Cardiac muscle cell (in vitro differentiated cells and primary cell): Measurements from ENCODE around the gene STPG4. TPM values are rescaled to one million over a fixed set of nuclear protein-coding genes. Genes with fewer than 3 reads are reported as not detected.
A peak's percentile ranks its signal among the peaks of the same experiment; 100 is the strongest.
"Not testable (repeated sequence)": the region's sequence is repeated elsewhere in the genome, so short reads cannot be mapped to it uniquely, and the experiment has no call there.

Source experiments
- DNase-seq, 2 donors: peaks; one replicate each; pipeline versions ENCODE4 v3.0.0 to v3.0.0-alpha.2; 2010 to 2017; ENCODE audit warnings: low read depth in 1 of 2, low spot score in 1 of 2
- H3K27ac ChIP-seq: fragments of 200-600 bp; sonication (generic); 2 replicates; pipeline ENCODE4 v1.5.1; 2016
- H3K27me3 ChIP-seq: fragments of 200-600 bp; sonication (generic); 2 replicates; pipeline ENCODE4 v1.6.0; 2016; ENCODE audit warnings: control low read depth
- H3K36me3 ChIP-seq: fragments of 200-600 bp; sonication (generic); 2 replicates; pipeline ENCODE4 v1.5.1; 2016; ENCODE audit warnings: control low read depth
- H3K4me1 ChIP-seq: fragments of 200-600 bp; sonication (generic); 2 replicates; pipeline ENCODE4 v1.8.1; 2017; ENCODE audit warnings: low read depth, mild to moderate bottlenecking, mixed run types
- H3K4me3 ChIP-seq: fragments of 200-600 bp; sonication (generic); 2 replicates; pipeline ENCODE4 v1.5.1; 2016; ENCODE audit warnings: mild to moderate bottlenecking
- H3K9me3 ChIP-seq: fragments of 200-600 bp; sonication (generic); 2 replicates; pipeline ENCODE4 v1.5.1; 2017; ENCODE audit warnings: low read depth, mild to moderate bottlenecking, control low read depth
- polyA plus RNA-seq: library from polyadenylated mRNA; unstranded; fragments of >200 nt; fragmentation: Nextera tagmentation; extraction: Ambion mirVana; gene quantifications from 2 replicates; pipeline ENCODE4 v1.2.1, GENCODE V29; 2016
- total RNA-seq: library from RNA; depleted of rRNA; stranded (reverse); fragments of >200 nt; gene quantifications from 2 replicates; pipeline ENCODE4 v1.2.3, GENCODE V29; 2016
- TF ChIP-seq, protein P1 (sequence below): IDR thresholded peaks from 2 replicates; pipeline ENCODE4 v1.5.1; 2012; ENCODE audit warnings: low read depth, mild to moderate bottlenecking, low read length

STPG4 gene
- total and polyA plus RNA-seq, 2 experiments from 2014 or later, result not detected

DNA sequence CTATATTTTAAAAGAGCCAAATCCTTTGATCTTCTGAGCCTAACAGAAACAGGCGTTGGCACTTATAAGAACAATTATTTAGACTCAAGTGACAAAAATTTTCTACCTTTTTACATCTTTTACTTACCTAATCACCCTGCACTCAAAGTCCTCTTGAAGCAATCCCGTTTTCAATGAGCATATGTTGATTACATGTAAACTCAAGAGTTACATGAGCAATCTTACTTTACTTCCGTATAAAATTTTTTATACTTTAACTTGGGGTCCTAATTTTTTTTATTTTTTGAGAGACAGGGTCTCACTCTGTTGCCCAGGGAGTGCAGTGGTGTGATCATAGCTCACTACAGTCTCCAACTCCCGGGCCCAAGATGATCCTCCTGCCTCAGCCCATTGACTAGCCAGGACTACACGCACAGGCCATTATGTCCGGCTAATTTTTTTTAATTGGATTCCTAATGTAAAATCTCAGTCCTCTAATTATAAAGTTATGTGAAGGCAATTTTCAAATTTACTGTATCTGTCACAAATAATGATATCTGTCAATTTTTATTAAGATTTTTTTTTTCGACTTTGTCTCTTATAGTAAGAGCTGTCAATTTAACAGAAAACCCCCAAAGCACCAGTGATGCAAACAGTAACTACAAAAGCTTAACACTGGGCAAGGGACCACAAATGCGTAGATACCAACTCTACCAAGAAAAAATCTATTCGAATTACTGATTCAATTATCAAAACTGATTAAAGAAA lies 19.1 kb upstream of the STPG4 start:
- Histone ChIP-seq H3K27ac (no peak overlapping the region), H3K4me3 (peak overlapping the region; percentile 95), H3K36me3 (peaks cover 12% of the 10 kb centered on the region), H3K9me3 (no peaks in the 10 kb centered on the region), H3K4me1 (peaks cover 55% of the 10 kb centered on the region), H3K27me3 (no peaks in the 10 kb centered on the region)
- DNase-seq, result no peak
- TF ChIP-seq, protein P1, sequence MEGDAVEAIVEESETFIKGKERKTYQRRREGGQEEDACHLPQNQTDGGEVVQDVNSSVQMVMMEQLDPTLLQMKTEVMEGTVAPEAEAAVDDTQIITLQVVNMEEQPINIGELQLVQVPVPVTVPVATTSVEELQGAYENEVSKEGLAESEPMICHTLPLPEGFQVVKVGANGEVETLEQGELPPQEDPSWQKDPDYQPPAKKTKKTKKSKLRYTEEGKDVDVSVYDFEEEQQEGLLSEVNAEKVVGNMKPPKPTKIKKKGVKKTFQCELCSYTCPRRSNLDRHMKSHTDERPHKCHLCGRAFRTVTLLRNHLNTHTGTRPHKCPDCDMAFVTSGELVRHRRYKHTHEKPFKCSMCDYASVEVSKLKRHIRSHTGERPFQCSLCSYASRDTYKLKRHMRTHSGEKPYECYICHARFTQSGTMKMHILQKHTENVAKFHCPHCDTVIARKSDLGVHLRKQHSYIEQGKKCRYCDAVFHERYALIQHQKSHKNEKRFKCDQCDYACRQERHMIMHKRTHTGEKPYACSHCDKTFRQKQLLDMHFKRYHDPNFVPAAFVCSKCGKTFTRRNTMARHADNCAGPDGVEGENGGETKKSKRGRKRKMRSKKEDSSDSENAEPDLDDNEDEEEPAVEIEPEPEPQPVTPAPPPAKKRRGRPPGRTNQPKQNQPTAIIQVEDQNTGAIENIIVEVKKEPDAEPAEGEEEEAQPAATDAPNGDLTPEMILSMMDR, result no peak

DNA sequence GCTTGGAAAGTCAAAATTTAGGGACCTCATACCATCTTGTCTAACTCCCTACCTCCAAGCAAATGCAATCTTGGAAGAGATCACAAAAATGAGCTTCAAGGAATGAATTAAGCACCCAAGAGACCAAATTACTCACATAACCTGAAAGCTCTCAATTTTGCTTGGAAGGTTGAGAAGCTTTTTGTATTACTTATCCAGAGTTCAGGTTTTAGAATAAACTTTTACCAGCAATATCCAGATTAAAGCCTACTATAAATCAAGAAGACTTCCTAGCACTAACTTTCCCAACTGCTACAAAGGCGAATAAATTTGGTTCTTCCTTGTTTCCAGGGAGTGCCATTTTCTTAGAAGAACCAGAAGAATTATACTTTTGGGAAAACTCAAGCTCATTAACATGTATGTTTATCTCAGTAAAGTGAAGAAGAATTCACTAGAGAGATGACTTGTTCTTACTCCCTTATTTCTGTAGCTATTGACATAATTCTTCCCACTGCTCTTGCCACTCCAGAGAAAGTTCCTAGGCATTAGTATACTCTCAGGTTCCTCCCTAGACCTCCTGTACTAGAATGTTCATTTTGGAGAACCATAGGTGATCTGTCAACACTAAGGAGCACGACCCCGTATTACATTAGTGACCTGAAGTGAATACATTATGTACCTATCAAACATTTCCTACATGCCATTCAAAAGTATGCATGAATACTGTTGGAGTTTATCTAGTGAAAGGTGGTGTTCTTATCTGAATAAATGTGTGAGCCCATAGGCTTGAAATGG lies 18.0 kb upstream of the STPG4 start:
- TF ChIP-seq, protein P1, result no peak
- no peak overlapping the region for H3K27ac ChIP-seq
- no peaks in the 10 kb centered on the region for H3K9me3 ChIP-seq
- peak overlapping the region; percentile 95 for H3K4me3 ChIP-seq
- H3K4me1 ChIP-seq, result peaks cover 55% of the 10 kb centered on the region
- H3K27me3 ChIP-seq, result no peaks in the 10 kb centered on the region
- peaks cover 17% of the 10 kb centered on the region for H3K36me3 ChIP-seq
- no peak for DNase-seq

DNA sequence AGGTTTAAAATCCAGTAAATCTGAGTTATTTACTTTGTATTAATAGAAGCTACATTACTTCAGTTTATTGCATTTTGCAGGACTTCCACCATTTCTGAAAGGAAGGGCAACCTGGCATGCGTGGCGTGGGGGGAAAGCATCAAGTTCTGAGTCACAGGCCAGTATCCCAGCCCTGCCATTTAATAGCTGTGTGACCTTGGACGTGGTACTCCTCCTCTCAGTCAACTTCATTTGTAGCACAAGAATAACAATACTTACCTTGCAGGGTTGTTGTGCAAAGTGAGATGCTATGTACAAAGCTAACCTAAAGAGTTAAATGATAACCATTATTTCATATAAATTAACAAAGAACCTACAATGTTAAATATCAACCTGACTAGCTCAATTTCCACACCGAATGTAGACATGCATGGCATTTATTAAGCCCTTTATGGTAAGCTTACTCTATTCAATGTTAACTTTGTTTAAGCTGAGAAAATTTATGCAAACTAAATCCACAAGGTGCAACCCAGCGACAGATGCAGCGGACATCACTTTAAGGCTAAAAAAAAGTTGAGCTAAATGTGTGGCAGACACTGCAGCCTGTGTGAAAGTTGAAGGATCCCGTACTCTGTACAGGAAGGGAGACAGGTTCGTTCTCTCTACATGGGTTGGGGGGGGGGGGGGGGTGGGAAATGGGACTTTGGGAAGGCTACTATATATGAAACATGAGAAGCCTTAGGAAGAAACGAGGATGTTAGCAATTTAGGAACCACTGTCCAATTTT lies 17.2 kb upstream of the STPG4 start:
- no peak overlapping the region for H3K4me3 ChIP-seq
- H3K9me3 ChIP-seq, result no peaks in the 10 kb centered on the region
- peaks cover 17% of the 10 kb centered on the region for H3K36me3 ChIP-seq
- TF ChIP-seq, protein P1, result no peak
- DNase-seq, result no peak
- no peak overlapping the region for H3K27ac ChIP-seq
- H3K27me3 ChIP-seq, result no peaks in the 10 kb centered on the region
- H3K4me1 ChIP-seq, result peaks cover 55% of the 10 kb centered on the region

DNA sequence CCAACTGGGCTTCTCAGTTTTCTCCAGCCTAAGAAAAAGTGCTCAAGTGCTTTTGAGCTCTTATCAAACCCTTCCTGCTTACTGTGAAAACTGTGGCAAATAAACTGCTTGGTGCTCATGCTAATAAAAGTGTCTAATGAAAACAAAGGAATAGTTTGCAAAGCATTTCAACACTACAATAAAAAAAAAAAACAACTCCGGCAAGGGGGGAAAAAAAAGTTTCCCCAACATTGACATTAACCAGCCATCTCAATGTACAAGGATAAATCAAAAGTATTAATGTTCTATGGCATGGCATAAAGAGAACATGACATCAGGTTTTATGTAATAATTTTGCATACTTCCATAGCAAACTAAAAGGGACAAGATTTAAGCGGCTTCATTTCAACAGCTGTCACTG lies 14.7 kb upstream of the STPG4 start:
- Histone ChIP-seq H3K36me3 (peaks cover 28% of the 10 kb centered on the region), H3K9me3 (no peaks in the 10 kb centered on the region), H3K27ac (no peak overlapping the region), H3K4me1 (peaks cover 54% of the 10 kb centered on the region), H3K4me3 (no peak overlapping the region), H3K27me3 (no peaks in the 10 kb centered on the region)
- no peak for DNase-seq
- TF ChIP-seq, protein P1, result no peak

DNA sequence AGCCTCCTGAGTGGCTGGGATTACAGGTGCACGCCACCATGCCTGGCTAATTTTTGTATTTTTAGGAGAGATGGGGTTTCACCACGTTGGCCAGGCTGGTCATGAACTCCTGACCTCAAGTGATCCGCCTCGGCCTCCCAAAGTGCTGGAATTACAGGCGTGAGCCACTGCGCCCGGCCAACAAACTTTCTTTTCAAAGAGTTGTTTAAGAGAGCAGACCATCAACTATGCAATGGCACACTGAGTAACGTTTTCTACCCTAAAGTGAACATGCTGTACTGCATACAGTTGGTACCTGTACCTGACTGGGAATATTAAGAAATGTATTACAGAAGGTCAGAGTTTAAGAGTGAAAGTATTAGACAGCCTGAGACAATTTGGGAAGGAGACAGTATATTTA lies 13.8 kb upstream of the STPG4 start:
- not testable (repeated sequence) for H3K9me3 ChIP-seq, H3K4me3 ChIP-seq
- peaks cover 28% of the 10 kb centered on the region for H3K36me3 ChIP-seq

More for the DNA sequence above, 13.8 kb upstream of the STPG4 start:
- not testable (repeated sequence) for DNase-seq, H3K27ac ChIP-seq, H3K27me3 ChIP-seq
- peaks cover 45% of the 10 kb centered on the region for H3K4me1 ChIP-seq
